ENCODE data around the gene CRIM1. TPM values are rescaled to one million over a fixed set of nuclear protein-coding genes. Genes with fewer than 3 reads are reported as not detected.

Gene CRIM1
- total RNA-seq, 1 experiment from 2014 or later, result 46.5 TPM

DNA sequence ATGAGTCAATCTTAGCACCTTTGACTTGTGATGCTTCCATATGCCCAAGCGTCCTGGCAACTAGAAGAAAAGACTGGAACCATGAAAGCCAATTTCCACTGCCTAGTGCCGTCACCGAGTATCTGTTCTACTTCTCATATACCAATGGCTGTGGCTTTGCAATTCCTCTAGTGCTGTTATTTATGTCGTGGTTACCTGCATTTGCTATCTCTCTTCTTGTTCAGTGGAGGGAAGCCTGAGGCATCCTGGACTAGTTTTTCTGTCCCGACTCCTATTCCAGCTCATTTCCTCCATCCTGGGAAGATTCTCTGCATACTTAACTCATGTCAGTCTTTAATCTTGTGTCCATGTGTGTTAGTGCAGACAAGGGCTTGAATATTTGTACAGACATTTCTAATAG, 124.5 kb downstream of the CRIM1 start:
- Histone ChIP-seq H3K36me3 (ENCODE audit: insufficient read depth, low read length, poor library complexity, severe bottlenecking) (peaks cover 14% of the 10 kb centered on the region), H3K27ac (ENCODE audit: low read depth, low read length, poor library complexity, severe bottlenecking) (no peak overlapping the region), H3K9me3 (ENCODE audit: low read depth, low read length, poor library complexity, severe bottlenecking) (peaks cover 16% of the 10 kb centered on the region), H3K27me3 (replicated peaks; ENCODE audit: insufficient read depth, low read depth, low read length, poor library complexity) (no peaks in the 10 kb centered on the region), H3K4me3 (ENCODE audit: low read depth, low read length, poor library complexity, severe bottlenecking) (no peak overlapping the region), H3K4me1 (ENCODE audit: insufficient read depth, low read length, poor library complexity, severe bottlenecking) (peaks cover 8% of the 10 kb centered on the region)
- intact Hi-C loops (cut with micrococcal nuclease; ENCODE audit: unreplicated experiment), result no loop called here
- TF ChIP-seq EZH2 (IDR thresholded peaks at IDR 0.05; ENCODE audit: borderline replicate concordance, low read depth, low read length, poor library complexity, severe bottlenecking), result no peak
- TF ChIP-seq, protein P1, sequence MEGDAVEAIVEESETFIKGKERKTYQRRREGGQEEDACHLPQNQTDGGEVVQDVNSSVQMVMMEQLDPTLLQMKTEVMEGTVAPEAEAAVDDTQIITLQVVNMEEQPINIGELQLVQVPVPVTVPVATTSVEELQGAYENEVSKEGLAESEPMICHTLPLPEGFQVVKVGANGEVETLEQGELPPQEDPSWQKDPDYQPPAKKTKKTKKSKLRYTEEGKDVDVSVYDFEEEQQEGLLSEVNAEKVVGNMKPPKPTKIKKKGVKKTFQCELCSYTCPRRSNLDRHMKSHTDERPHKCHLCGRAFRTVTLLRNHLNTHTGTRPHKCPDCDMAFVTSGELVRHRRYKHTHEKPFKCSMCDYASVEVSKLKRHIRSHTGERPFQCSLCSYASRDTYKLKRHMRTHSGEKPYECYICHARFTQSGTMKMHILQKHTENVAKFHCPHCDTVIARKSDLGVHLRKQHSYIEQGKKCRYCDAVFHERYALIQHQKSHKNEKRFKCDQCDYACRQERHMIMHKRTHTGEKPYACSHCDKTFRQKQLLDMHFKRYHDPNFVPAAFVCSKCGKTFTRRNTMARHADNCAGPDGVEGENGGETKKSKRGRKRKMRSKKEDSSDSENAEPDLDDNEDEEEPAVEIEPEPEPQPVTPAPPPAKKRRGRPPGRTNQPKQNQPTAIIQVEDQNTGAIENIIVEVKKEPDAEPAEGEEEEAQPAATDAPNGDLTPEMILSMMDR (conservative IDR thresholded peaks at IDR 0.05; ENCODE audit: low read depth, low read length), result no peak
- POLR2A ChIA-PET (ENCODE audit: low non-redundant PET), result no interaction called here
- no peak for DNase-seq (ENCODE audit: low spot score)
- BruUV-seq (replicated peaks), result no TSS peak
- CTCF ChIA-PET, result no interaction called here

DNA sequence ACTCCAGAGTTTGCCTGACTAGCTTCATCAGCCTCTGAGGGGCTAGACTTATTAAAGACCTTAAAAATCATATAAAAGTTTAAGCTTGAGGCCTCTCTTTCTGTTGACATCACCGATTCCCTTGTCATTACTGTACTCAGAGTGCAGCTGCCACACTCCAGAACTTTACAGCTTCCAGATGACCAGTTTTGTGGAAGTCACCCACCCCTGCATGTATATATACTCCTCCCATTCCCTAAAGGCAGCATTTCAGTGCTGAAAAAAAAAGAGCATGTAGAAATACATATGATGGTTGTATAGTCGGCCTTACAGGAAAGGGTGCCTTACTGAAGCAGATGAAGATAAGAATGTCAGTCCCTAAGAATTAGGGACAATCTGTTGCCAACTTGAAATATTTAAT, 125.1 kb downstream of the CRIM1 start:
- POLR2A ChIA-PET (ENCODE audit: low non-redundant PET), result no interaction called here
- no peak overlapping the region for H3K4me3 ChIP-seq (ENCODE audit: low read depth, low read length, poor library complexity, severe bottlenecking)
- H3K27me3 ChIP-seq (replicated peaks; ENCODE audit: insufficient read depth, low read depth, low read length, poor library complexity), result no peaks in the 10 kb centered on the region
- peaks cover 14% of the 10 kb centered on the region for H3K36me3 ChIP-seq (ENCODE audit: insufficient read depth, low read length, poor library complexity, severe bottlenecking)
- no peak for TF ChIP-seq EZH2 (IDR thresholded peaks at IDR 0.05; ENCODE audit: borderline replicate concordance, low read depth, low read length, poor library complexity, severe bottlenecking)
- TF ChIP-seq, protein P1 (conservative IDR thresholded peaks at IDR 0.05; ENCODE audit: low read depth, low read length), result no peak
- DNase-seq (ENCODE audit: low spot score), result no peak
- H3K4me1 ChIP-seq (ENCODE audit: insufficient read depth, low read length, poor library complexity, severe bottlenecking), result peaks cover 12% of the 10 kb centered on the region
- intact Hi-C loops (cut with micrococcal nuclease; ENCODE audit: unreplicated experiment), result no loop called here
- CTCF ChIA-PET, result no interaction called here
- no peak overlapping the region for H3K27ac ChIP-seq (ENCODE audit: low read depth, low read length, poor library complexity, severe bottlenecking)
- no TSS peak for BruUV-seq (replicated peaks)
- peaks cover 10% of the 10 kb centered on the region for H3K9me3 ChIP-seq (ENCODE audit: low read depth, low read length, poor library complexity, severe bottlenecking)

DNA sequence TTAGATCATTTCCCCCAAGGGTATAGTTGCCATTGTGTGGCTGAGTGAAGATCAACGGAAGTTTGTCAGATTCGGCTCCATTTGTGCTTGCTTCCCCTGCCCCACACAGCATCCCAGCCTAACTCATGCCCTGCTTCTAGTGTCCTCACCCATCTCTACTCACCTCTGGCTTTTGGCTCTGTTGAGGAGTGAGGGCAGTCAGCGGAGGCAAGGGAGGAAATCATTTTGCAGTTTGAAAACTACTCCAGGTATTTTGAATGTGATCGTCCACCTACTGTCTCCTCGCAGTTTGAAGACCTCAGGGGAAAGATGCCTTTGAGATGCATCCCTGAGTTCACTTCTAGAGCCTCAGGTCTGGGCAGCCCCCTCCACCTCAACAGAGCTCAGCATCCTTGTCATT, 126.1 kb downstream of the CRIM1 start:
- no TSS peak for BruUV-seq (replicated peaks)
- intact Hi-C loops (cut with micrococcal nuclease; ENCODE audit: unreplicated experiment), result no loop called here
- no peak overlapping the region for H3K27ac ChIP-seq (ENCODE audit: low read depth, low read length, poor library complexity, severe bottlenecking)

More for the DNA sequence above, 126.1 kb downstream of the CRIM1 start:
- TF ChIP-seq, protein P1 (conservative IDR thresholded peaks at IDR 0.05; ENCODE audit: low read depth, low read length), result no peak
- TF ChIP-seq EZH2 (IDR thresholded peaks at IDR 0.05; ENCODE audit: borderline replicate concordance, low read depth, low read length, poor library complexity, severe bottlenecking), result no peak
- no peaks in the 10 kb centered on the region for H3K27me3 ChIP-seq (replicated peaks; ENCODE audit: insufficient read depth, low read depth, low read length, poor library complexity)
- no peak overlapping the region for H3K4me3 ChIP-seq (ENCODE audit: low read depth, low read length, poor library complexity, severe bottlenecking)
- H3K36me3 ChIP-seq (ENCODE audit: insufficient read depth, low read length, poor library complexity, severe bottlenecking), result peaks cover 8% of the 10 kb centered on the region
- ChIA-PET POLR2A (ENCODE audit: low non-redundant PET) (no interaction called here), CTCF (no interaction called here)
- DNase-seq (ENCODE audit: low spot score), result no peak
- no peaks in the 10 kb centered on the region for H3K9me3 ChIP-seq (ENCODE audit: low read depth, low read length, poor library complexity, severe bottlenecking)
- H3K4me1 ChIP-seq (ENCODE audit: insufficient read depth, low read length, poor library complexity, severe bottlenecking), result peaks cover 23% of the 10 kb centered on the region

Data from A673 (cell line).